HEK293 (cell line): Measurements from ENCODE around the gene TRAM2.

Experiments used
- KLF16 ChIP-seq: fragments of 450-650 bp; formaldehyde crosslinking; IDR thresholded peaks from 2 replicates; pipeline ENCODE4 v1.5.1; 2017; ENCODE audit warnings: missing biosample characterization, missing genetic modification characterization
- TCF7L2 ChIP-seq: IDR thresholded peaks from 2 replicates; pipeline ENCODE4 v1.6.1; 2011; ENCODE audit warnings: low read depth, mild to moderate bottlenecking, inconsistent platforms, low read length, moderate library complexity, borderline replicate concordance
- ZSCAN4 ChIP-seq: fragments of 450-650 bp; formaldehyde crosslinking; IDR thresholded peaks from 2 replicates; pipeline ENCODE4 v1.5.1; 2017; ENCODE audit warnings: missing biosample characterization, missing genetic modification characterization

GRCh38 chr6:52499026-52499425 lies 77.8 kb downstream of the TRAM2 start:
- TF ChIP-seq TCF7L2 (no peak), ZSCAN4 (tag by site-specific recombination) (no peak), KLF16 (no peak)
